ENCODE results near the gene MAP1S. TPM values are rescaled to one million over a fixed set of nuclear protein-coding genes. Genes with fewer than 3 reads are reported as not detected.
"Not testable (repeated sequence)": the region's sequence is repeated elsewhere in the genome, so short reads cannot be mapped to it uniquely, and the experiment has no call there.

The MAP1S gene
- total RNA-seq, 1 donor from 2014 or later, result 14.3 TPM

DNA sequence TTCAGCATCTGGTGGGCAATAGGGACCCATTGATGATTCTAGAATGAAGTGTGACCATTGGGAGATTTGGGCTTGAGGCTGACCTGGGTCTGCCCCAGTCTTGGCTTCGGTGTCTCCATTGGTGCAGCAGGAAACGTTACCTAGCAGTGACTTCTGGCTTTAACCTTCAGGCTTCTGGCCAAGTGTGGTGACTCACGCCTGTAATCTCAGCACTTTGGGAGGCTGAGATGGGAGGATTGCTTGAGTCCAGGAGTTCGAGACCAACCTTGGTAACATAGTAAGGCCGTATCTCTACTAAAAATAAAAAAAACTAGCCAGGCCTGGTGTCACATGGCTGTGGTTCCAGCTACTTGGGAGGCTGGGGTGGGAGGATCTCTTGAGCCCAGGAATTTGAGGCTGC lies 39.2 kb downstream of the MAP1S start:
- DNase-seq (ENCODE audit: low spot score) (no peak), ATAC-seq (no peak)

DNA sequence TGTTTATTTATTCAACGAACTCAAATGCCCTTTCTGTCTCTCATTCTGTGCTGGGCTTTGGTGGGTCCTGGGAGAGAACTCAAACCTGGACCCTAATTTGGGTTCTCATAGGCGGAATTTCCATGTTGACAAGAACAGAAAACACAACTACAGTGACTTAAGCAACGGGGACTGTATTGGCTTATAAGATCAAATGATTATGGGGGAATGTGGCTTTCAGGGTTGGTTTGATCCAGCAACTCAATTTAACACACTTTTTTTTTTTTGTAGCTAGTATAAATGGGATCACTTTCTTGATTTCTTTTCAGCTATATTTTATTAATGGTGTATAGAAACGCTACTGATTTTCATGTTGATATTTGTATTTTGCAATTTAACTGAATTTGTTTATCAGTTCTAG lies 41.9 kb downstream of the MAP1S start:
- ATAC-seq (no peak), DNase-seq (ENCODE audit: low spot score) (no peak)

DNA sequence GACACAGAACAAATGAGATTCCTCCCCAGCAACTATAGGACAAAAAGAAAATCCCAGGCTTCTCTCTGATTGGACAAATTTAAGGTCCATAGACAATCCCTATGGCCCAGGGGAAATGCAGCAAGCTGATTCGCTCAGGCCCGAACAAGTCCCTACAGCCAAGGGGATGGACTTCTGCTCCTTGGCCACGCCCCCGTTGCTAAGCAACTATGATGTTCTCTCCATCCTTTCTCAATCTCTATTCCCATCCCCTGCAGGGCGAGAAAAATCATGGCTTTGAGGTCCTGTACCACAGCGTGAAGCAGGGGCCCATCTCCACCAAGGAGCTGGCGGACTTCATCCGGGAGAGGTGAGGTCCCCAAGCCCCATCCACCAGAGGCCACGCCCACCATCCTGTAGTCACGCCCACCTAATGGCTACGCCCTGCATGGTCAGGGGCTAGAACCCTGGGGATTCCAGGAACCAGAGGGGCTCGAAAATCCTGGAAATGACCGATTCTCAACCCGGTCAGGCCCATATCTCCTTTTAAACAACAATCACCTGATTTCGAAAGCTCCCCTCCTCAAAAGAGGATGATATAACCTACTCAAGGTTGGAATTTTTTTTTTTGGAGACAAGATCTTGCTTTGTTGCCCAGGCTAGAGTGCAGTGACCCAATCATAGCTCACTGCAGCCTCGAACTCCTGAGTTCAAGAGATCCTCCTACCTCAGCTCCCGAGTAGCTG lies 43.4 kb downstream of the MAP1S start:
- DNase-seq (ENCODE audit: low spot score), result no peak
- ATAC-seq, result no peak

DNA sequence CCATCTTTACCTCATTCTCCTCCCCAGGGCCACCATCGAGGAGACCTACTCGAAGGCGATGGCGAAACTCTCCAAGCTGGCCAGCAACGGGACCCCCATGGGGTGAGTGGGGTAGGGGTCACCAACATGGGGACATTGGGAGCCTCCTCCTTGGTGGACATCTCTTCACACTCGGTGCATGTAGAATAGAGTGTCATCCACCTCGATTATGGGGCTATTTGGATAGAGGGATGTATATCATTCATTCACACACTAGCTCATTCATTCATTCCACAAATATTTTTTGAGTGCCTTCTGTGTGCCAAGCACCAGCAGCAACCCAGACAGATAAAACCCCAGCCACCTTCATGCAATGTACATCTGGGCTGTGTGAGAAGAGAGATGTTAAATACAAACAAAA lies 45.1 kb downstream of the MAP1S start:
- ATAC-seq (no peak), DNase-seq (ENCODE audit: low spot score) (no peak)

DNA sequence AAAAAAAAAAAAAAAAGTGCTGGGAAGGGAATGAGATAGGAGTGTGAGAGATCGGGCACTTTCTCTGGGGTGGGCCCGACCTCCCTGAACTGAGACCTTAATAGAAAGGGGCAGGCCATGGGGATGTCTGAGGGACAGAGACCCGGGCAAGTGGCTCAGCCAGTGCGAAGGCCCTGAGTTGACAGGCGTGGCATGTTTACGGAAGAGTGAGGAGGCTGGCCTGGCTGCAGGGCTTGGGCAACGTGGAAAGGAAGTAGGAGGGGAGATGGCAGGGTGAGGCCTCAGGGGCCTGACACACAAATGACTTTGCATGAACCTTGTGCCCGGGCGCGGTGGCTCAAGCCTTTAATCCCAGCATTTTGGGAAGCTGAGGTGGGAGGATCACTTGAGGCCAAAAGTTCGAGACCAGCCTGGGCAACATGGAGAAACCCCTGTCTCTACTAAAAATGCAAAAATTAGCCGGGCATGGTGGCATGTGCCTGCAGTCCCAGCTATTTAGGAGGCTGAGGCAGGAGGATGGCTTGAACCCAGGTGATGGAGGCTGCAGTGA lies 45.9 kb downstream of the MAP1S start:
- peak; percentile 73 for ATAC-seq
- peak; percentile 60 for DNase-seq (ENCODE audit: low spot score)

DNA sequence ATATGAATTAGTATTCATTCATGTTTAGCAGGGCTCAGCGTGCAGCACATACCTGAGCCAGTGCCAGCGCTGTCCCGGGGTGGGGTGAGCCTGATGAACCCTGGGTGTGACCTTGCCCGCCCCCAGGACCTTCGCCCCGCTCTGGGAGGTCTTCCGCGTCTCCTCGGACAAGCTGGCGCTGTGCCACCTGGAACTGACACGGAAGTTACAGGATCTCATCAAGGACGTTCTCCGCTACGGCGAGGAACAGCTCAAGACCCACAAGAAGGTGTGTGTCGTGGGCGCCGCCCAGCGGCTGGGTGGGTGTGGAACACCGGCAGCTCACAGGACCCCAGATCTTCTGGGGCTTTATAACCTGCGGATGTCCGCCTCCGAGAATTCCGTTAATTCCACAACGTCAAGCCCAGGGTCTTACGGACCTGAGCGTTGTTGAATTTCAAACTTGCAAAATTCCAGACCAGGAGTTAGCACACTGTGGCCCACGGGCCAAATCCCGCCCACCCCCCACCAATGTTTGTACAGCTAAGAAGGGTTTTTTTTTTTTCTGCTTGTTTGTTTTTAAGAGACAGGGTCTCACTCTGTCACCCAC lies 47.4 kb downstream of the MAP1S start:
- ATAC-seq (peak; percentile 86), DNase-seq (ENCODE audit: low spot score) (peak; percentile 74)

DNA sequence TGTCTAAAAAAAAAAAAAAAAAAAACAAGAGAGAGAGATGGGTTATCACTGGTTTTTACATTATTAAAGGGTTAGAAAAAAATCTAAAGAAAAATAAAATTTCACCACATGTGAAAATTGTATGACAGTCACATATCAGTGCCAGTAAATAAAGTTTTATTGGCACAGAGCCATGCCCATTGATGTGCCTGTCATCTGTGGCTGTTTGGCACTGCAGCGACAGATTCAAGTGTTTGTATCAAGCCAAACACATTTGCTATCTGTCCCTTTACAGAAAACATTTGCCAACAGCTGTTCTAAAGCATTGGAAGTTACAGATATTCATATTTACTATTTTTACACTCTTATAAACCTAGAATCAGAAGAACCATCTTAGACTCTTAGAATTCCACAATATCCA lies 48.3 kb downstream of the MAP1S start:
- ATAC-seq (no peak), DNase-seq (ENCODE audit: low spot score) (no peak)

DNA sequence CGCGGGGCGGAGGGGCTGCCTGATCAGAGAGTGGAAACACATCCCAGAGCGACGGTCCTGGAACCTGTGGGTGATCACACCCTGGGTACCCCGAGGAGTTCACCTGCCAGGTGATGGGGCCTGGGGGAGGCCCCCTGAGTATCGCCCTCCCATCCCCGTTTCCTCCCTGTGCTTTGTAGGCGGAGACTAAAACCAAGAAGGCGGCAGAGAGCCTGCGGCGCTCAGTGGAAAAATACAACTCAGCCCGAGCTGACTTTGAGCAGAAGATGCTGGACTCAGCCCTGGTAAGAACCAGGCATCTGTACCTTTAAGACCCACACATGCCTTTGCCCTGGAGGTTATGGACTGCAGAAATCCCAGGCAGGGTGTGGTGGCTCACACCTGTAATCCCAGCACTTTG lies 51.3 kb downstream of the MAP1S start:
- ATAC-seq, result no peak

DNA sequence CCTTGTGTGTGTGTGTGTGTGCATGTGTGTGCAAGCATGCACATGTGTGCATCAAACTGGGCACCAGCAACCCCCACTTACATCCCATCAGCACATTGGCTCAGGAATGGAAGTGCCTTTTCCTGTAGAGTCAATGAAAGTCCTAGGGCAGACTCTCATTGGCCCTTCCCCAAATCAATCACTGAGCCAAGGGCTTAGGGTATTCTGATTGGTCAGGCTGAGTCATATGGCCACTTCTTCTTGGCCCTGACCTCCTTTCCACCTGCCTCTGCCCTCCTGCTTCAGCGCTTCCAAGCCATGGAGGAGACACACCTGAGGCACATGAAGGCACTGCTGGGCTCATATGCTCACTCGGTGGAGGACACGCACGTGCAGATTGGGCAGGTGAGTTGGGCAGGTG lies 52.9 kb downstream of the MAP1S start:
- DNase-seq (ENCODE audit: low spot score) (no peak), ATAC-seq (no peak)

More for the DNA sequence above, 51.3 kb downstream of the MAP1S start:
- DNase-seq (ENCODE audit: low spot score), result no peak

DNA sequence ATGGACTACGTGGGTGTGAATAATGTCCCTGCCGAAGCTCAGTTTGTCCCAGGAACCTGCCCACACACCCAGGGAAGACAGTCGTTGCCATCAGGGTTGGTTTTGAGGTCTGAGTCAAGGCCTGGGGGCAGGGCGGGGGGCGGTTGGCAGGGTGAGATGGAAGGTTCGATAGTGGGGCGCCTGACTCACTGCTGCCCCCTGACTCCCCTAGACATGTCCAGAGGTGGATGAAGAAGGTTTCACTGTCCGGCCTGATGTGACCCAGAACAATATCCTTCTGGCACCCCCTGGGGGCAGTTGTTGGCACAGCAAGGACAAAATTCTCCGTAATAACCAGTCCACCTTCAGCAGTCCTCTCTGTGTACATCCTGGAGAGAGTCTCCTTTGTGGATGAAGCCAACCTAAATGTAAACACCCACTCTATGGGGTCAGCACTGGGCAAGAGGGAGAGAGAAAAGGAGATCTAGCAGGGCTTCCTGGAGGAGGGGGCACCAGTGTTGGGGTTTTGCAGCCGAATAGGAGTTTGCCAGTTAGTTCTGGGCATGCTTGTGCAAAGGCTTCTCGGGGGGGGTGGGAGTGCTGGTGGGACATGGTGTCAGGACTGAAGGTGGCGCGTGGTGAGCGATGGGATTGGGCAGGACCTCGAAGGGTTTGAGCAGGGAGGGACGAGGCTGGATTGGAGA lies 56.1 kb downstream of the MAP1S start:
- ATAC-seq (peak; percentile 73), DNase-seq (ENCODE audit: low spot score) (no peak)

DNA sequence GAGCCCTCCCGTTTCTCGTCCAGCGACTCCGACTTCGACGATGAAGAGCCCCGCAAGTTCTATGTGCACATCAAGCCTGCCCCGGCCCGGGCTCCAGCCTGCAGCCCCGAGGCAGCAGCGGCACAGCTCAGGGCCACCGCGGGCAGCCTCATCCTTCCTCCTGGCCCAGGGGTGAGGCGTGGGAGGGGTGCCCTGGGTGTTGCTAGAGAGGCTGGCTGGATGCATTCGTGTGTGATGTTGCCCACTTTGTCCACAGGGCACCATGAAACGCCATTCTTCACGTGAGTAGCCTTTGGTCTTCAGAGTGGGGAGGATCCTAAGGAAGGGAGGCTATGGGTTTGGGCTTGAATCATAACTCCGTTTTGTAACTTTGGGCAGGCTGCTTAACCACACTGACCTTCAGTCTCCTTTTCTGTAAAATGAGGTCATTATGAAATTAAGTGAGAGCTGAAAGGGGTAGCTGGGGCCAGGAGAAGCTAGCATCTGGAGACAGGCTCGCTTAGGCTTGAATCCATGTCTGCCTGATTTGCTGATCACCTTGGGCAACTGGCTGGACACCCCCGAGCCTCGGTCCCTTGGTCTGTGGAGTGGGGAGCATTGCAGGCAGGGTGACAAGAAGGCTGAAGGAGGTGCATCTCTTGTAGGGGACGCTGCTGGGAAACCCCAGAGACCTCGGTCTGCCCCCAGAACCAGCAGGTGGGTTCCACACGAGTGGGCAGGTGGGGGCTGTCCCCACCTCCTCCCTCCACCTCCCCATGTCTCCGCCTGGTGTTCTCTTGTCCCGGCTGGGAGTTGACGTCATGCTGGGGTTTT lies 56.9 kb downstream of the MAP1S start:
- DNase-seq (ENCODE audit: low spot score), result no peak
- ATAC-seq, result no peak

DNA sequence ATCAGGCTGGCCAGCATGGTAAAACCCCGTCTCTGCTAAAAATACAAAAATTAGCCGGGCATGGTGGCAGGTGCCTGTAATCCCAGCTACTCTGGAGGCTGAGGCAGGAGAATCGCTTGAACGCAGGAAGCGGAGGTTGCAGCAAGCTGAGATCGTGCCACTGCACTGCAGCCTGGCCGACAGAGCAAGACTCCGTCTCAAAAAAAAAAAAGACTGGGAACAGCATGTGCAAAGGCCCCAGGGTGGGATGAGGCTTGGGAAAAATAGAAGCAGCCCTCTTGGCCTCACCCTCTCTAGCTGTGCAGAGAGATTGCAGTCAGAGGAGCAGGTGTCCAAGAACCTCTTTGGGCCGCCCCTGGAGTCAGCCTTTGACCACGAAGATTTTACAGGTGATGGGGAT lies 58.6 kb downstream of the MAP1S start:
- not testable (repeated sequence) for ATAC-seq; DNase-seq (ENCODE audit: low spot score)

DNA sequence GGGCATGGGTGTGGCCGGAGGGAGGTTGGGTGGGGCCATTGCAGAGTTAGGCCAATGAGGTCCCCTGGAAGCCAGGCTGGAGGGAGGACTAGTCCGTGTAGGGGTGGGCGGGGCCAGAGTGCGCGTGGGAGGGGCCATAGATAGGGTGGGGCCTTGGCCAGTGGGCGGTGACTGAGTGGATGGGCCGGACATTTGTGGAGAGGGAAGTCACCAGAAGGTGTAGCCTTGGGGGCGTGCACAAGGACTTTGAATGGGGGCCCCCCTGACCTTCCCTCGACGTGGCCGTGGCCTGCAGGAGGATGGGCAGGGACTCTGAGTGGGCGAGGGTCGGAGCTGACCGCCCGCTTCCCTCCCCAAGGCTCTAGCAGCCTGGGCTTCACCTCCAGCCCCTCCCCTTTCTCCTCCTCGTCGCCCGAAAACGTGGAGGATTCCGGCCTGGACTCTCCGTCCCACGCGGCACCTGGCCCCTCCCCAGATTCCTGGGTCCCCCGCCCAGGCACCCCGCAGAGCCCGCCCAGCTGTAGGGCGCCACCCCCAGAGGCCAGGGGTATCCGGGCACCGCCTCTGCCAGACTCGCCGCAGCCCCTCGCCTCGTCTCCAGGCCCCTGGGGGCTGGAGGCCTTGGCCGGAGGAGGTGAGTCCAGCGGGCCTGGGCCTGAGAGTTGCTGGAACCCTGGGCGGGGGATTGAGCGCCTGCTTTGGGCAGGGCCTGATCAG lies 59.1 kb downstream of the MAP1S start:
- DNase-seq (ENCODE audit: low spot score), result no peak
- ATAC-seq, result peak; percentile 49

DNA sequence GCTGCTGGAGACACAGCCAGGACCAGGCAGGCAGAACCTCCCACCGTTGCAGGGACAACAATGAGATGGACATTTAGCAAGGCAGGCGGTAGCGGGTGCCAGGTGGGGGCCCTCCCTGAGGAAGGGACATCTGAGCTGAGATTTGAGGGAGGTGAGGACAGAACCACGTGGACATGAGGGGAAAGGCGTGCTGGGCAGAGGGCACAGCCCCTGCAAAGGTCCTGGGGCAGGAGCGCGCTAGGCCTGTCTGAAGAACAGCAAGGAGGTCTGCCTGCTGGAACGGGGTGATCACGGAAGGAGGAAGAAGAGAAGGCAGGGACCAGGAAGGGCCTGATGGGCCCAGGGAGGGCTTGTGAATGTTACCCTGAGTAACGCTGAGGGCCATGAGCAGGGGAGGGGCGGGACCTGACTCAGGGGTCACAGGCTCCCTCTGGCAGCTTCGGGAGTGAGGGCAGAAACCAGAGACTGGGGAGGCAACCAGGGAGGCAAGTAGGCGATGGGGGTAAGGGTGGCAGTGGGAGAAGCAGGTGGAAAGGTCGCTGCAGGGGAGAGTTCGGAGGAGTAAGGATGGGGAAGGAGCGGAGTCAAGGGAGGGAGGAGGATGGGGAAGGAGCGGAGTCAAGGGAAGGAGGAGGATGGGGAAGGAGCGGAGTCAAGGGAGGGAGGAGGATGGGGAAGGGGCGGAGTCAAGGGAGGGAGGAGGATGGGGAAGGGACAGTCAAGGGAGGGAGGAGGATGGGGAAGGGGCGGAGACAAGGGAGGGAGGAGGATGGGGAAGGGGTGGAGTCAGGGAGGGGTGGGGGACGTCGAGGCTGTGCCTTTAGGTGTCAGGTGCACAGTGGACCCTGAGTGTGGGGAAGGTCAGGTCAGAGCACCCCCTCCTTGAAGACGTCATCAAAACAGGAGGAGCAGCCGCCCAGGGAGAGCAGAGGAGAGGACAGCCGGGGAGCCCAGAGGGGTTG lies 60.0 kb downstream of the MAP1S start:
- ATAC-seq (no peak), DNase-seq (ENCODE audit: low spot score) (no peak)

DNA sequence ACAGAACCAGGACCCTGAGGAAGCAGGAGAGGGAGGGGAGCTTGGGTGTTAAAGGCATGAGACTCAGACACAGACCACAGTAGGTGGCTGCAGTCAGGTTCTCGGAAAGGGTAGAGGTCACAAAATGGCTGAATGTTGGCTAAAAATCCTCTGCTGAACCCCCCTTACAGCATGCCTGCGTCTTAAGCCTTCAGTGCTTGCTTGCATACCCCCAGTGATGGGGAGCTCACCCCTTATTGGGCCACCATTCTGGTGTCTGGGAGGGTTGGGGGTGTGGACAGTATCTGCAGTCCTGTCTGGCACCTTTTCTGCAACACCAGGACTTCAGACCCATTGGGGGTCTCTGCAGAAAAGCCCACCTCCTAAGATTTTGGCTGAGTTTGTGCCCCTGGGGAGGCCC lies 61.5 kb downstream of the MAP1S start:
- no peak for ATAC-seq
- DNase-seq (ENCODE audit: low spot score), result no peak

DNA sequence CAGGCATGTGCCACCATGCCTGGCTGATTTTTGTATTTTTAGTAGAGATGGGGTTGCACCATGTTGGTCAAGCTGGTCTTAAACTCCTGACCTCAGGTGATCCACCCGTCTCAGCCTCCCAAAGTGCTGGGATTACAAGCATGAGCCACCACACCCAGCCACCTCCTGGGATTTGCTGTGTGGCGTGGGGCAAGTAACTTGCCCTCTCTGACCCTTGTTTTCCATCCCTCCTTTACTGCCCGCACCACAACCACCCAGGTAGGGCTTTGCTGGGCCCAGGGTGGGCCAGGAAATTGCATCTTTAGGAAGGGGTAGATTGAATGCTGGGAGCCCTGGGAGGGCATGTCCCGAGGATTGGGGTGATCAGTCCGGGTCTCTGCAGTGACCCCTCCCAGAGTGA lies 64.4 kb downstream of the MAP1S start:
- DNase-seq (ENCODE audit: low spot score); ATAC-seq: not testable (repeated sequence)
